OCI-LY7 (cell line): ENCODE measurements around the gene CLTRN. TPM values are rescaled to one million over a fixed set of nuclear protein-coding genes. Genes with fewer than 3 reads are reported as not detected.

Experiments used
- BruUV-seq: library from RNA; stranded (reverse); fragments of 400-500 nt; replicated peaks from 2 replicates; lab custom pipeline; 2021; lab: Mats Ljungman, UMichigan
- CTCF ChIA-PET: fragments of 300-600 bp; sonication (Branson Sonifier 250); formaldehyde crosslinking; loops from one replicate; lab custom pipeline; 2022; ENCODE audit warnings: antibody characterized with exemption; ENCODE audit not compliant: unreplicated experiment; lab: Charles Lee
- POLR2A ChIA-PET: fragments of 300-600 bp; sonication (Branson Sonifier 250); formaldehyde crosslinking; loops from one replicate; lab custom pipeline; 2022; ENCODE audit warnings: antibody characterized with exemption; lab: Charles Lee
- DNase-seq: peaks from one replicate; pipeline ENCODE4 v3.0.0-alpha.2; 2015; ENCODE audit warnings: low spot score
- H2AFZ ChIP-seq: fragments of 200-600 bp; sonication (generic), shearing (Covaris generic); 2 replicates; pipeline ENCODE4 v1.6.1; 2014; ENCODE audit warnings: mild to moderate bottlenecking, antibody characterized with exemption, low read length, moderate library complexity
- H3K27ac ChIP-seq: fragments of 200-600 bp; sonication (generic); 2 replicates; pipeline ENCODE4 v1.5.1; 2014; ENCODE audit warnings: mixed run types, low read depth, mild to moderate bottlenecking, moderate library complexity, low read length, inconsistent platforms; ENCODE audit not compliant: poor library complexity, severe bottlenecking
- H3K36me3 ChIP-seq: fragments of 200-600 bp; sonication (generic); 2 replicates; pipeline ENCODE4 v1.6.1; 2014; ENCODE audit warnings: mild to moderate bottlenecking, antibody characterized with exemption, low read length, moderate library complexity, mixed read lengths; ENCODE audit not compliant: insufficient read depth
- H3K4me1 ChIP-seq: fragments of 200-600 bp; sonication (generic); 2 replicates; pipeline ENCODE4 v1.5.1; 2014; ENCODE audit warnings: mild to moderate bottlenecking, low read length; ENCODE audit not compliant: insufficient read depth, poor library complexity, severe bottlenecking
- H3K4me2 ChIP-seq: fragments of 200-600 bp; sonication (generic); 2 replicates; pipeline ENCODE4 v1.6.1; 2014; ENCODE audit warnings: mild to moderate bottlenecking, low read length
- H3K4me3 ChIP-seq: fragments of 200-600 bp; sonication (generic); 2 replicates; pipeline ENCODE4 v1.5.1; 2014; ENCODE audit warnings: mild to moderate bottlenecking, low read depth, low read length; ENCODE audit not compliant: poor library complexity, severe bottlenecking
- H3K79me2 ChIP-seq: fragments of 200-600 bp; sonication (generic); 2 replicates; pipeline ENCODE4 v1.6.1; 2016; ENCODE audit warnings: low read depth, mild to moderate bottlenecking, low read length, moderate library complexity, mixed read lengths; ENCODE audit not compliant: insufficient read depth
- H3K9me2 ChIP-seq: fragments of 200-600 bp; sonication (generic); 2 replicates; pipeline ENCODE4 v1.6.1; 2016; ENCODE audit warnings: mild to moderate bottlenecking, low read length, mixed read lengths; ENCODE audit not compliant: insufficient read depth
- H3K9me3 ChIP-seq: fragments of 200-600 bp; sonication (generic); 2 replicates; pipeline ENCODE4 v1.6.1; 2014; ENCODE audit warnings: mild to moderate bottlenecking, mixed run types, low read length, mixed read lengths
- H4K20me1 ChIP-seq: fragments of 200-600 bp; sonication (generic); 2 replicates; pipeline ENCODE4 v1.6.1; 2014; ENCODE audit warnings: mild to moderate bottlenecking, antibody characterized with exemption, low read length, moderate library complexity, mixed read lengths; ENCODE audit not compliant: insufficient read depth
- CTCF ChIP-seq: fragments of 200-600 bp; sonication (generic); conservative IDR thresholded peaks from 2 replicates; pipeline ENCODE4 v1.5.1; 2014; ENCODE audit warnings: mild to moderate bottlenecking, antibody characterized with exemption, low read length, moderate library complexity, mixed read lengths
- EZH2phosphoT487 ChIP-seq: fragments of 200-600 bp; sonication (generic); IDR thresholded peaks from 2 replicates; pipeline ENCODE4 v1.6.1; 2018; ENCODE audit warnings: low read depth, borderline replicate concordance, mild to moderate bottlenecking, mixed run types, antibody characterized with exemption, low read length, moderate library complexity, mixed read lengths
- intact Hi-C: fragments of 100-400 bp; cut with micrococcal nuclease; formaldehyde crosslinking; loops from one replicate; pipeline ENCODE4 v1.10.0; 2022; ENCODE audit not compliant: unreplicated experiment
- total RNA-seq, 2 experiments: library from RNA; depleted of rRNA in 1 of 2; stranded (reverse); fragments of >200 nt in 1 of 2; shearing (Covaris generic) in 1 of 2; gene quantifications; 2 replicates each; pipeline ENCODE4 v1.2.3, GENCODE V29; 2014 to 2022

CLTRN gene
- total RNA-seq, 2 experiments from 2014 or later, result not detected

- no peaks in the 10 kb centered on the region for H3K79me2 ChIP-seq
- no peak for TF ChIP-seq EZH2phosphoT487
- TF ChIP-seq CTCF, result no peak
- no peak within 1 kb of the TSS for H2AFZ ChIP-seq
- H3K27ac ChIP-seq, result no peak within 1 kb of the TSS
- no peak for DNase-seq
- CTCF ChIA-PET, result no interaction called here
- POLR2A ChIA-PET, result no interaction called here
- intact Hi-C loops, result no loop called here
- H3K4me1 ChIP-seq, result no peaks in the 10 kb centered on the region
- no peak within 1 kb of the TSS for H3K4me3 ChIP-seq
- no TSS peak for BruUV-seq
- no peaks in the 10 kb centered on the region for H3K36me3 ChIP-seq
- no peaks in the 10 kb centered on the region for H3K9me2 ChIP-seq
- H3K4me2 ChIP-seq, result no peak within 1 kb of the TSS
- no peaks in the 10 kb centered on the region for H3K9me3 ChIP-seq
- no peaks in the 10 kb centered on the region for H4K20me1 ChIP-seq
Observed at GRCh38 chrX:15600745-15601144, 63.9 kb downstream of the CLTRN start, which contains the start of gene ACE2. Gene ACE2, minus strand, starts transcription at chrX:15600960. Its CDS starts 49 bp downstream, at chrX:15600911.

- no peaks in the 10 kb centered on the region for H3K9me2 ChIP-seq
- H4K20me1 ChIP-seq, result no peaks in the 10 kb centered on the region
- H3K27ac ChIP-seq, result no peak overlapping the region
- H3K36me3 ChIP-seq, result no peaks in the 10 kb centered on the region
- CTCF ChIA-PET, result no interaction called here
- no peaks in the 10 kb centered on the region for H3K79me2 ChIP-seq
- no peak overlapping the region for H2AFZ ChIP-seq
- POLR2A ChIA-PET, result interaction anchor here (0.7 kb wide), 1 partner anchor 103 kb away, joined by 3 read pairs; no protein-coding TSS in a partner anchor
- intact Hi-C loops, result no loop called here
- no peaks in the 10 kb centered on the region for H3K4me1 ChIP-seq
- TF ChIP-seq CTCF (no peak), EZH2phosphoT487 (no peak)
- no peak overlapping the region for H3K4me3 ChIP-seq
- no peak overlapping the region for H3K4me2 ChIP-seq
- no peaks in the 10 kb centered on the region for H3K9me3 ChIP-seq
- no peak for DNase-seq
- BruUV-seq, result no TSS peak
Observed at GRCh38 chrX:15600049-15600448, 64.6 kb downstream of the CLTRN start.

- Histone ChIP-seq H4K20me1 (no peaks in the 10 kb centered on the region), H3K9me2 (no peaks in the 10 kb centered on the region), H3K9me3 (no peaks in the 10 kb centered on the region), H2AFZ (no peak overlapping the region), H3K4me3 (no peak overlapping the region), H3K36me3 (no peaks in the 10 kb centered on the region), H3K4me2 (no peak overlapping the region), H3K4me1 (no peaks in the 10 kb centered on the region), H3K79me2 (no peaks in the 10 kb centered on the region), H3K27ac (no peak overlapping the region)
- intact Hi-C loops, result no loop called here
- DNase-seq, result no peak
- BruUV-seq, result no TSS peak
- ChIA-PET POLR2A (interaction anchor here (0.7 kb wide), 1 partner anchor 103 kb away, joined by 3 read pairs; no protein-coding TSS in a partner anchor), CTCF (no interaction called here)
- TF ChIP-seq EZH2phosphoT487, result no peak
- TF ChIP-seq CTCF, result no peak
Observed at GRCh38 chrX:15599461-15599860, 65.1 kb downstream of the CLTRN start.
